HEK293 (cell line): ENCODE results near the gene MAN1B1.

Experiments
- CTCF ChIA-PET: fragments of 350-600 bp; formaldehyde crosslinking; extraction: SDS; loops from one replicate; lab custom pipeline; 2021; ENCODE audit warnings: antibody characterized with exemption; lab: Yijun Ruan, JAX
- POLR2A ChIA-PET: fragments of 300-600 bp; formaldehyde crosslinking; extraction: SDS; loops from one replicate; lab custom pipeline; 2020; ENCODE audit warnings: antibody characterized with exemption, inconsistent platforms; lab: Yijun Ruan, JAX
- H3K27ac ChIP-seq: fragments of 200-500 bp; sonication (Bioruptor generic); 2 replicates; pipeline ENCODE4 v1.5.1; 2014; ENCODE audit warnings: low read depth, low read length, control low read depth, inconsistent platforms; ENCODE audit errors: extremely low read depth
- H3K36me3 ChIP-seq, 2 experiments: fragments of 200-500 bp in 1 of 2; sonication (Bioruptor generic) in 1 of 2; 1 replicate in 1 of 2; 2 replicates in 1 of 2; pipeline ENCODE4 v1.5.1; 2014 to 2017; ENCODE audit warnings: inconsistent platforms in 2 of 2, low read length in 2 of 2; ENCODE audit not compliant: control insufficient read depth in 2 of 2, insufficient read depth in 1 of 2
- H3K4me1 ChIP-seq: fragments of 200-500 bp; sonication (Bioruptor generic); 2 replicates; pipeline ENCODE4 v1.5.1; 2014; ENCODE audit warnings: mild to moderate bottlenecking, low read length, inconsistent platforms; ENCODE audit not compliant: control insufficient read depth, insufficient read depth
- H3K4me3 ChIP-seq: 2 replicates; pipeline ENCODE4 v1.5.1; 2011; ENCODE audit warnings: low read depth, mild to moderate bottlenecking, control low read depth, low read length, moderate library complexity
- H3K9me3 ChIP-seq: fragments of 200-500 bp; sonication (Bioruptor generic); 2 replicates; pipeline ENCODE4 v1.5.1; 2014; ENCODE audit warnings: low read depth, low read length, inconsistent platforms; ENCODE audit not compliant: control insufficient read depth, insufficient read depth
- BCL11A ChIP-seq: fragments of 450-650 bp; formaldehyde crosslinking; IDR thresholded peaks from 2 replicates; pipeline ENCODE4 v1.5.1; 2016; ENCODE audit warnings: low read depth, missing biosample characterization, missing genetic modification characterization
- HOXA7 ChIP-seq: sonication (generic); formaldehyde crosslinking; IDR thresholded peaks from 2 replicates; pipeline ENCODE4 v1.8.1; 2022; ENCODE audit warnings: missing genetic modification reagents, borderline replicate concordance
- KLF8 ChIP-seq: fragments of 450-650 bp; formaldehyde crosslinking; IDR thresholded peaks from 2 replicates; pipeline ENCODE4 v1.5.1; 2016; ENCODE audit warnings: missing biosample characterization, missing genetic modification characterization
- SP3 ChIP-seq: fragments of 450-650 bp; formaldehyde crosslinking; IDR thresholded peaks from 2 replicates; pipeline ENCODE4 v1.5.1; 2016; ENCODE audit warnings: missing biosample characterization, missing genetic modification characterization
- ZNF114 ChIP-seq: fragments of 450-650 bp; formaldehyde crosslinking; IDR thresholded peaks from 2 replicates; pipeline ENCODE4 v1.5.0; 2017; ENCODE audit warnings: missing biosample characterization, missing genetic modification characterization
- ZNF175 ChIP-seq: fragments of 450-650 bp; formaldehyde crosslinking; IDR thresholded peaks from 2 replicates; pipeline ENCODE4 v1.5.1; 2016; ENCODE audit warnings: missing biosample characterization, missing genetic modification characterization
- ZNF239 ChIP-seq: fragments of 450-650 bp; formaldehyde crosslinking; IDR thresholded peaks from 2 replicates; pipeline ENCODE4 v1.5.1; 2016; ENCODE audit warnings: missing biosample characterization, missing genetic modification characterization
- ZNF366 ChIP-seq: fragments of 450-650 bp; formaldehyde crosslinking; conservative IDR thresholded peaks from 2 replicates; pipeline ENCODE4 v1.5.1; 2016; ENCODE audit warnings: missing biosample characterization, missing genetic modification characterization
- ZNF433 ChIP-seq: fragments of 450-650 bp; formaldehyde crosslinking; IDR thresholded peaks from 2 replicates; pipeline ENCODE4 v1.5.1; 2016; ENCODE audit warnings: missing biosample characterization, missing genetic modification characterization, low read depth
- ZNF510 ChIP-seq: fragments of 450-650 bp; formaldehyde crosslinking; IDR thresholded peaks from 2 replicates; pipeline ENCODE4 v1.5.1; 2018; ENCODE audit warnings: mild to moderate bottlenecking, missing genetic modification characterization, missing biosample characterization; ENCODE audit not compliant: insufficient replicate concordance
- ZNF549 ChIP-seq: fragments of 450-650 bp; IDR thresholded peaks from 2 replicates; pipeline ENCODE4 v1.5.1; 2018; ENCODE audit warnings: missing biosample characterization, missing genetic modification characterization, mild to moderate bottlenecking, inconsistent platforms, moderate library complexity
- TF ChIP-seq, protein P1 (sequence below): fragments of 450-650 bp; formaldehyde crosslinking; IDR thresholded peaks from 2 replicates; pipeline ENCODE4 v1.5.1; 2016; ENCODE audit warnings: missing biosample characterization, missing genetic modification characterization, low read depth
- TF ChIP-seq, protein P2 (sequence below): fragments of 450-650 bp; formaldehyde crosslinking; IDR thresholded peaks from 2 replicates; pipeline ENCODE4 v1.5.1; 2016; ENCODE audit warnings: missing biosample characterization, missing genetic modification characterization, low read depth
- TF ChIP-seq, protein P3 (sequence below): fragments of 450-650 bp; formaldehyde crosslinking; conservative IDR thresholded peaks from 2 replicates; pipeline ENCODE4 v1.5.1; 2016; ENCODE audit warnings: low read depth, missing biosample characterization, missing genetic modification characterization
- TF ChIP-seq, protein P4 (sequence below): fragments of 450-650 bp; formaldehyde crosslinking; IDR thresholded peaks from 2 replicates; pipeline ENCODE4 v1.5.1; 2016; ENCODE audit warnings: missing biosample characterization, missing genetic modification characterization

The MAN1B1 gene

DNA sequence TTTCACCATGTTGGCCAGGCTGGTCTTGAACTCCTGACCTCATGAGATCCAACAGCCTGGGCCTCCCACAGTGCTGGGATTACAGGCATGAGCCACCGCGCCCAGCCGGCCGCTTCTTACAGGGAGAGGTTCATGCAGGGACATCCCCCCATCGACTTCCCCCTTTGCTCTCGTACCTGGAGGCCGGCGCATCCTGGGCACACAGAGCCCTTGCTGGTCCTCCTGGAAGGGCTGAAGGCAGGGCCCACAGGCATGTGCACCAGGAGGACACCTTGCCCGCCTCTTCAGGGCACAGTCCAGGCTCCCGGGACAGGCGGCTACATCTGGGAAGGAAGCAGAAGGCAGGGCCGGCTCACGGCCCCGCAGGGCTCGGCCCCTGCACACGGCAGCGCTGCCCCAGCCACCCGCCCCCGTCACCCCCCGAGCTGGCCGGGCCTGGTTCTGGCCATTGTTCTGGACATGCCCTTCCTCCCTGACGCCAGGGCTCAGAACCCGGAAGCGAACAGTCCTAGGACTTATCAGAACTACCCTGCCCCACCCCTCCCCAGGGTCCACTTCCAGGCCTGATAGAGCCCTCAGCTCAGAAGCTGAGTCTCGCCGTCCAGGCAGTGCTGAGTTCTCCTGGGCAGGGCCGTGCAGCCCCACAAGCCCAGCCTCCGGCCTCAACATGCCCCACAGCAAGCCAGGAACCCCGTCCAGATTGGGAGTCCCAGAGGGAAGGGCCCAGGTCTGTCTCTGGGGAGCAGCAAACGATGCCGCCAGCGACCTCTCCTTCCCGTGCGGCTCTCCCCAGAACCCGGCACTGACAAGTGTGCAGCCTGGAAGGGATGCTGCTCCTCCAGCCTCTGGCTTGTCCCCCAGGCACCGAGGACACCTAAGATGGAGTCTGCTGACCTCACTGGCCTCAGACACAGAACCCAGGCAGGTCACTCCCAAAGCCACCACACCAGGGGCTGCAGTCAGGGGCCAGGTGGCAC is 43.7 kb upstream of the MAN1B1 start:
- ChIA-PET POLR2A (interaction anchor here (0.6 kb wide), 1 partner anchor 33 kb away, joined by 3 read pairs; no protein-coding TSS in a partner anchor), CTCF (interaction anchor here (0.6 to 5.3 kb wide), 5 partner anchors 8 to 192 kb away, joined by 3 to 47 read pairs (median 4); partner anchors contain the start of gene ABCA2)
- Histone ChIP-seq H3K27ac (no peak overlapping the region), H3K4me3 (no peak overlapping the region), H3K36me3 (peaks cover 0 to 25% of the 10 kb centered on the region in 2 experiments; a peak in 1 of 3 replicates), H3K9me3 (no peaks in the 10 kb centered on the region), H3K4me1 (peaks cover 5% of the 10 kb centered on the region; the same call in 1 of the 2 replicates)
- TF ChIP-seq, protein P1, sequence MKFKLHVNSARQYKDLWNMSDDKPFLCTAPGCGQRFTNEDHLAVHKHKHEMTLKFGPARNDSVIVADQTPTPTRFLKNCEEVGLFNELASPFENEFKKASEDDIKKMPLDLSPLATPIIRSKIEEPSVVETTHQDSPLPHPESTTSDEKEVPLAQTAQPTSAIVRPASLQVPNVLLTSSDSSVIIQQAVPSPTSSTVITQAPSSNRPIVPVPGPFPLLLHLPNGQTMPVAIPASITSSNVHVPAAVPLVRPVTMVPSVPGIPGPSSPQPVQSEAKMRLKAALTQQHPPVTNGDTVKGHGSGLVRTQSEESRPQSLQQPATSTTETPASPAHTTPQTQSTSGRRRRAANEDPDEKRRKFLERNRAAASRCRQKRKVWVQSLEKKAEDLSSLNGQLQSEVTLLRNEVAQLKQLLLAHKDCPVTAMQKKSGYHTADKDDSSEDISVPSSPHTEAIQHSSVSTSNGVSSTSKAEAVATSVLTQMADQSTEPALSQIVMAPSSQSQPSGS, result no peak
- 0 out of 2 replicates have a peak, but pooled peaks have one; percentile 12 for TF ChIP-seq BCL11A (tag by site-specific recombination)
- TF ChIP-seq, protein P2, sequence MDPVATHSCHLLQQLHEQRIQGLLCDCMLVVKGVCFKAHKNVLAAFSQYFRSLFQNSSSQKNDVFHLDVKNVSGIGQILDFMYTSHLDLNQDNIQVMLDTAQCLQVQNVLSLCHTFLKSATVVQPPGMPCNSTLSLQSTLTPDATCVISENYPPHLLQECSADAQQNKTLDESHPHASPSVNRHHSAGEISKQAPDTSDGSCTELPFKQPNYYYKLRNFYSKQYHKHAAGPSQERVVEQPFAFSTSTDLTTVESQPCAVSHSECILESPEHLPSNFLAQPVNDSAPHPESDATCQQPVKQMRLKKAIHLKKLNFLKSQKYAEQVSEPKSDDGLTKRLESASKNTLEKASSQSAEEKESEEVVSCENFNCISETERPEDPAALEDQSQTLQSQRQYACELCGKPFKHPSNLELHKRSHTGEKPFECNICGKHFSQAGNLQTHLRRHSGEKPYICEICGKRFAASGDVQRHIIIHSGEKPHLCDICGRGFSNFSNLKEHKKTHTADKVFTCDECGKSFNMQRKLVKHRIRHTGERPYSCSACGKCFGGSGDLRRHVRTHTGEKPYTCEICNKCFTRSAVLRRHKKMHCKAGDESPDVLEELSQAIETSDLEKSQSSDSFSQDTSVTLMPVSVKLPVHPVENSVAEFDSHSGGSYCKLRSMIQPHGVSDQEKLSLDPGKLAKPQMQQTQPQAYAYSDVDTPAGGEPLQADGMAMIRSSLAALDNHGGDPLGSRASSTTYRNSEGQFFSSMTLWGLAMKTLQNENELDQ (tag by site-specific recombination), result no peak
- TF ChIP-seq, protein P3, sequence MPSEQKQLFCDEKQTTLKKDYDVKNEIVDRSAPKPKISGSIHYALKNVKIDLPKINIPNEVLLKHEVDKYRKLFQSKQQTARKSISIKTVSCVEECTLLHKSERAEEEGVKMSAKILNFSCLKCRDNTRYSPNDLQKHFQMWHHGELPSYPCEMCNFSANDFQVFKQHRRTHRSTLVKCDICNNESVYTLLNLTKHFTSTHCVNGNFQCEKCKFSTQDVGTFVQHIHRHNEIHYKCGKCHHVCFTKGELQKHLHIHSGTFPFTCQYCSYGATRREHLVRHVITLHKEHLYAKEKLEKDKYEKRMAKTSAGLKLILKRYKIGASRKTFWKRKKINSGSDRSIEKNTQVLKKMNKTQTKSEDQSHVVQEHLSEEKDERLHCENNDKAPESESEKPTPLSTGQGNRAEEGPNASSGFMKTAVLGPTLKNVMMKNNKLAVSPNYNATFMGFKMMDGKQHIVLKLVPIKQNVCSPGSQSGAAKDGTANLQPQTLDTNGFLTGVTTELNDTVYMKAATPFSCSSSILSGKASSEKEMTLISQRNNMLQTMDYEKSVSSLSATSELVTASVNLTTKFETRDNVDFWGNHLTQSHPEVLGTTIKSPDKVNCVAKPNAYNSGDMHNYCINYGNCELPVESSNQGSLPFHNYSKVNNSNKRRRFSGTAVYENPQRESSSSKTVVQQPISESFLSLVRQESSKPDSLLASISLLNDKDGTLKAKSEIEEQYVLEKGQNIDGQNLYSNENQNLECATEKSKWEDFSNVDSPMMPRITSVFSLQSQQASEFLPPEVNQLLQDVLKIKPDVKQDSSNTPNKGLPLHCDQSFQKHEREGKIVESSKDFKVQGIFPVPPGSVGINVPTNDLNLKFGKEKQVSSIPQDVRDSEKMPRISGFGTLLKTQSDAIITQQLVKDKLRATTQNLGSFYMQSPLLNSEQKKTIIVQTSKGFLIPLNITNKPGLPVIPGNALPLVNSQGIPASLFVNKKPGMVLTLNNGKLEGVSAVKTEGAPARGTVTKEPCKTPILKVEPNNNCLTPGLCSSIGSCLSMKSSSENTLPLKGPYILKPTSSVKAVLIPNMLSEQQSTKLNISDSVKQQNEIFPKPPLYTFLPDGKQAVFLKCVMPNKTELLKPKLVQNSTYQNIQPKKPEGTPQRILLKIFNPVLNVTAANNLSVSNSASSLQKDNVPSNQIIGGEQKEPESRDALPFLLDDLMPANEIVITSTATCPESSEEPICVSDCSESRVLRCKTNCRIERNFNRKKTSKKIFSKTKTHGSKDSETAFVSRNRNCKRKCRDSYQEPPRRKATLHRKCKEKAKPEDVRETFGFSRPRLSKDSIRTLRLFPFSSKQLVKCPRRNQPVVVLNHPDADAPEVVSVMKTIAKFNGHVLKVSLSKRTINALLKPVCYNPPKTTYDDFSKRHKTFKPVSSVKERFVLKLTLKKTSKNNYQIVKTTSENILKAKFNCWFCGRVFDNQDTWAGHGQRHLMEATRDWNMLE (tag by site-specific recombination), result no peak
- TF ChIP-seq ZNF366 (tag by site-specific recombination), result no peak
- no peak for TF ChIP-seq SP3 (tag by site-specific recombination)
- no peak for TF ChIP-seq ZNF175 (tag by site-specific recombination)
- peak; percentile 43; the same call in 1 of the 2 replicates for TF ChIP-seq KLF8 (tag by site-specific recombination)
- TF ChIP-seq ZNF114 (tag by site-specific recombination), result no peak
- TF ChIP-seq ZNF433 (tag by site-specific recombination), result no peak
- no peak for TF ChIP-seq ZNF239 (tag by site-specific recombination)
- TF ChIP-seq ZNF510, result no peak
- TF ChIP-seq ZNF549, result no peak
- TF ChIP-seq, protein P4, sequence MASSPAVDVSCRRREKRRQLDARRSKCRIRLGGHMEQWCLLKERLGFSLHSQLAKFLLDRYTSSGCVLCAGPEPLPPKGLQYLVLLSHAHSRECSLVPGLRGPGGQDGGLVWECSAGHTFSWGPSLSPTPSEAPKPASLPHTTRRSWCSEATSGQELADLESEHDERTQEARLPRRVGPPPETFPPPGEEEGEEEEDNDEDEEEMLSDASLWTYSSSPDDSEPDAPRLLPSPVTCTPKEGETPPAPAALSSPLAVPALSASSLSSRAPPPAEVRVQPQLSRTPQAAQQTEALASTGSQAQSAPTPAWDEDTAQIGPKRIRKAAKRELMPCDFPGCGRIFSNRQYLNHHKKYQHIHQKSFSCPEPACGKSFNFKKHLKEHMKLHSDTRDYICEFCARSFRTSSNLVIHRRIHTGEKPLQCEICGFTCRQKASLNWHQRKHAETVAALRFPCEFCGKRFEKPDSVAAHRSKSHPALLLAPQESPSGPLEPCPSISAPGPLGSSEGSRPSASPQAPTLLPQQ, result no peak
- TF ChIP-seq HOXA7 (CRISPR knock-in tag), result no peak
